Measurements from ENCODE around the gene TAS2R39. TPM values are rescaled to one million over a fixed set of nuclear protein-coding genes. Genes with fewer than 3 reads are reported as not detected.
A peak's percentile ranks its signal among the peaks of the same experiment; 100 is the strongest.
"Not testable (repeated sequence)": the region's sequence is repeated elsewhere in the genome, so short reads cannot be mapped to it uniquely, and the experiment has no call there.

Gene TAS2R39
- total RNA-seq, 8 experiments from 2014 or later = 0.28 to 0.45 (median 0.33) TPM; not detected in 3

- Histone ChIP-seq H3K27ac (no peak overlapping the region), H3K4me1 (replicated peaks in 1 of 2) (no peaks in the 10 kb centered on the region), H3K4me3 (no peak overlapping the region)
- in situ Hi-C loops (cut with MboI; ENCODE audit: low pct_unique_long_range_greater_than_20kb in 2 of 9, low sequenced_read_pairs in 9 of 9, unreplicated experiment in 9 of 9) = no loop called here
- no peak for ATAC-seq (replicated peaks in 6 of 8)
- WGBS, 10 experiments = 0 to 100% (median 60%) methylated on average over 1 to 2 of the region's 2 CpGs; no CpG with 5 or more reads in 1 of the 10 experiments
Measured at GRCh38 chr7:143193880-143194279, 10.7 kb downstream of the TAS2R39 start.

GRCh38 chr7:143199040-143199439 lies 15.8 kb downstream of the TAS2R39 start:
- in situ Hi-C loops (cut with MboI; ENCODE audit: low pct_unique_long_range_greater_than_20kb in 2 of 9, low sequenced_read_pairs in 9 of 9, unreplicated experiment in 9 of 9) = no loop called here
- H3K4me3 ChIP-seq = no peak overlapping the region
- H3K27ac ChIP-seq = no peak overlapping the region
- no peak for ATAC-seq (replicated peaks in 6 of 8)
- no peaks in the 10 kb centered on the region for H3K4me1 ChIP-seq (replicated peaks in 1 of 2)
- 0 to 92% (median 38%) methylated on average over 1 to 4 of the region's 4 CpGs; no CpG with 5 or more reads in 2 of the 10 experiments for WGBS, 10 experiments

- WGBS, 10 experiments = 22 to 100% (median 88%) methylated on average over 1 to 2 of the region's 2 CpGs; no CpG with 5 or more reads in 3 of the 10 experiments
- H3K4me1 ChIP-seq (replicated peaks in 1 of 2) = no peaks in the 10 kb centered on the region
- ATAC-seq (replicated peaks in 6 of 8) = no peak
- H3K4me3 ChIP-seq = no peak overlapping the region
- in situ Hi-C loops (cut with MboI; ENCODE audit: low pct_unique_long_range_greater_than_20kb in 2 of 9, low sequenced_read_pairs in 9 of 9, unreplicated experiment in 9 of 9) = loop anchor here in 7 of 9 experiments (25.0 kb wide), 3 partner anchors 190 to 565 kb away; partner anchors contain the start of gene EPHB6 (in 5 of the 7)
- no peak overlapping the region for H3K27ac ChIP-seq
Measured at GRCh38 chr7:143202161-143202560, 18.9 kb downstream of the TAS2R39 start.

- in situ Hi-C loops (cut with MboI; ENCODE audit: low pct_unique_long_range_greater_than_20kb in 2 of 9, low sequenced_read_pairs in 9 of 9, unreplicated experiment in 9 of 9) = loop anchor here in 7 of 9 experiments (25.0 kb wide), 3 partner anchors 191 to 566 kb away; partner anchors contain the start of gene EPHB6 (in 5 of the 7)
Measured at GRCh38 chr7:143203386-143203785, 20.2 kb downstream of the TAS2R39 start.

GRCh38 chr7:143205560-143206293 lies 22.5 kb downstream of the TAS2R39 start:
- WGBS, 10 experiments = 42 to 94% (median 85%) methylated on average over 3 to 8 of the region's 13 CpGs; no CpG with 5 or more reads in 1 of the 10 experiments
- H3K27ac ChIP-seq = no peak overlapping the region
- no peak overlapping the region for H3K4me3 ChIP-seq
- ATAC-seq (replicated peaks in 6 of 8) = no peak
- no peaks in the 10 kb centered on the region for H3K4me1 ChIP-seq (replicated peaks in 1 of 2)
- in situ Hi-C loops (cut with MboI; ENCODE audit: low pct_unique_long_range_greater_than_20kb in 2 of 9, low sequenced_read_pairs in 9 of 9, unreplicated experiment in 9 of 9) = loop anchor here in 7 of 9 experiments (25.0 kb wide), 3 partner anchors 193 to 568 kb away; partner anchors contain the start of gene EPHB6 (in 5 of the 7)

More at GRCh38 chr7:143203386-143203785, 20.2 kb downstream of the TAS2R39 start:
- H3K4me3 ChIP-seq = no peak overlapping the region
- ATAC-seq (replicated peaks in 6 of 8) = peak in 1 of 8 experiments; percentile 49
- no peak overlapping the region for H3K27ac ChIP-seq
- H3K4me1 ChIP-seq (replicated peaks in 1 of 2) = no peaks in the 10 kb centered on the region
- 0 to 100% (median 73%) methylated on average over 1 to 3 of the region's 3 CpGs; no CpG with 5 or more reads in 3 of the 10 experiments for WGBS, 10 experiments

- no peaks in the 10 kb centered on the region for H3K4me1 ChIP-seq (replicated peaks in 1 of 2)
- no peak for ATAC-seq (replicated peaks in 6 of 8)
- in situ Hi-C loops (cut with MboI; ENCODE audit: low pct_unique_long_range_greater_than_20kb in 2 of 9, low sequenced_read_pairs in 9 of 9, unreplicated experiment in 9 of 9) = loop anchor here (5.0 to 25.0 kb wide), 6 partner anchors 196 to 573 kb away; partner anchors contain the start of gene EPHB6 (in 5 of the 9)
- 40 to 100% (median 65%) methylated on average over 1 to 3 of the region's 4 CpGs; no CpG with 5 or more reads in 5 of the 10 experiments for WGBS, 10 experiments
- H3K4me3 ChIP-seq = no peak overlapping the region
- H3K27ac ChIP-seq = no peak overlapping the region
Measured at GRCh38 chr7:143210541-143210940, 27.3 kb downstream of the TAS2R39 start.

GRCh38 chr7:143213478-143213877 lies 30.3 kb downstream of the TAS2R39 start:
- WGBS, 10 experiments = 20 to 100% (median 67%) methylated on average over 1 to 3 of the region's 4 CpGs; no CpG with 5 or more reads in 2 of the 10 experiments
- not testable (repeated sequence) for H3K4me1 ChIP-seq (replicated peaks in 1 of 2); H3K27ac ChIP-seq; ATAC-seq (replicated peaks in 6 of 8); H3K4me3 ChIP-seq
- in situ Hi-C loops (cut with MboI; ENCODE audit: low pct_unique_long_range_greater_than_20kb in 2 of 9, low sequenced_read_pairs in 9 of 9, unreplicated experiment in 9 of 9) = loop anchor here (5.0 to 25.0 kb wide), 6 partner anchors 199 to 576 kb away; partner anchors contain the start of gene EPHB6 (in 5 of the 9)

GRCh38 chr7:143214789-143215679 lies 31.8 kb downstream of the TAS2R39 start:
- peak; percentile 45 to 87 (median 60) for ATAC-seq (replicated peaks in 6 of 8)
- no peak overlapping the region for H3K4me3 ChIP-seq
- 0 to 34% (median 18%) methylated on average over 3 to 8 of the region's 8 CpGs; no CpG with 5 or more reads in 2 of the 10 experiments for WGBS, 10 experiments
- no peak overlapping the region for H3K27ac ChIP-seq
- H3K4me1 ChIP-seq (replicated peaks in 1 of 2) = no peaks in the 10 kb centered on the region
- in situ Hi-C loops (cut with MboI; ENCODE audit: low pct_unique_long_range_greater_than_20kb in 2 of 9, low sequenced_read_pairs in 9 of 9, unreplicated experiment in 9 of 9) = loop anchor here (5.0 to 25.0 kb wide), 6 partner anchors 200 to 578 kb away; partner anchors contain the start of gene EPHB6 (in 5 of the 9)

- 40 to 100% (median 85%) methylated on average over 1 to 6 of the region's 6 CpGs for WGBS, 10 experiments
- H3K27ac ChIP-seq = no peak overlapping the region
- no peaks in the 10 kb centered on the region for H3K4me1 ChIP-seq (replicated peaks in 1 of 2)
- in situ Hi-C loops (cut with MboI; ENCODE audit: low pct_unique_long_range_greater_than_20kb in 2 of 9, low sequenced_read_pairs in 9 of 9, unreplicated experiment in 9 of 9) = loop anchor here (10.0 to 25.0 kb wide), 5 partner anchors 201 to 579 kb away; partner anchors contain the start of gene EPHB6 (in 5 of the 9)
- H3K4me3 ChIP-seq = no peak overlapping the region
- peak in 1 of 8 experiments; percentile 53 for ATAC-seq (replicated peaks in 6 of 8)
Measured at GRCh38 chr7:143216151-143216550, 32.9 kb downstream of the TAS2R39 start.

GRCh38 chr7:143216686-143217085 lies 33.5 kb downstream of the TAS2R39 start:
- Histone ChIP-seq H3K27ac (no peak overlapping the region), H3K4me1 (replicated peaks in 1 of 2) (no peaks in the 10 kb centered on the region), H3K4me3 (no peak overlapping the region)
- 38 to 100% (median 87%) methylated on average over 2 of the region's 2 CpGs; no CpG with 5 or more reads in 1 of the 10 experiments for WGBS, 10 experiments
- no peak for ATAC-seq (replicated peaks in 6 of 8)
- in situ Hi-C loops (cut with MboI; ENCODE audit: low pct_unique_long_range_greater_than_20kb in 2 of 9, low sequenced_read_pairs in 9 of 9, unreplicated experiment in 9 of 9) = loop anchor here (10.0 to 25.0 kb wide), 5 partner anchors 202 to 579 kb away; partner anchors contain the start of gene EPHB6 (in 5 of the 9)

- in situ Hi-C loops (cut with MboI; ENCODE audit: low pct_unique_long_range_greater_than_20kb in 2 of 9, low sequenced_read_pairs in 9 of 9, unreplicated experiment in 9 of 9) = loop anchor here (10.0 to 25.0 kb wide), 5 partner anchors 203 to 581 kb away; partner anchors contain the start of gene EPHB6 (in 5 of the 9)
- Histone ChIP-seq H3K4me1 (replicated peaks in 1 of 2) (no peaks in the 10 kb centered on the region), H3K27ac (no peak overlapping the region), H3K4me3 (no peak overlapping the region)
- ATAC-seq (replicated peaks in 6 of 8) = no peak
- WGBS, 10 experiments = 20 to 100% (median 56%) methylated on average over 1 to 2 of the region's 2 CpGs; no CpG with 5 or more reads in 4 of the 10 experiments
Measured at GRCh38 chr7:143217806-143218205, 34.6 kb downstream of the TAS2R39 start.

- in situ Hi-C loops (cut with MboI; ENCODE audit: low pct_unique_long_range_greater_than_20kb in 2 of 9, low sequenced_read_pairs in 9 of 9, unreplicated experiment in 9 of 9) = loop anchor here in 7 of 9 experiments (25.0 kb wide), 3 partner anchors 209 to 584 kb away; partner anchors contain the start of gene EPHB6 (in 5 of the 7)
- no peaks in the 10 kb centered on the region for H3K4me1 ChIP-seq (replicated peaks in 1 of 2)
- WGBS, 10 experiments = 3 to 76% (median 44%) methylated on average over 2 of the region's 2 CpGs; no CpG with 5 or more reads in 2 of the 10 experiments
- H3K4me3 ChIP-seq = no peak overlapping the region
- no peak overlapping the region for H3K27ac ChIP-seq
- no peak for ATAC-seq (replicated peaks in 6 of 8)
Measured at GRCh38 chr7:143221286-143221685, 38.1 kb downstream of the TAS2R39 start.

All from motor neuron (in vitro differentiated cells).